H9 (cell line): ENCODE results near the gene HNF1B. TPM values are rescaled to one million over a fixed set of nuclear protein-coding genes. Genes with fewer than 3 reads are reported as not detected.

Experiments used
- DNase-seq: peaks from one replicate; pipeline ENCODE4 v3.0.0-alpha.2; 2017
- H2AFZ ChIP-seq: one replicate; pipeline ENCODE4 v1.6.1; 2013; ENCODE audit warnings: mild to moderate bottlenecking, low read length, control low read depth, moderate library complexity
- H2AK5ac ChIP-seq: 2 replicates; pipeline ENCODE4 v1.6.1; 2013; ENCODE audit warnings: low read length, control low read depth, mixed read lengths; ENCODE audit not compliant: insufficient read length
- H2BK120ac ChIP-seq: one replicate; pipeline ENCODE4 v1.6.1; 2013; ENCODE audit warnings: low read depth, mild to moderate bottlenecking, low read length, control low read depth, inconsistent platforms; ENCODE audit not compliant: poor library complexity, severe bottlenecking
- H2BK12ac ChIP-seq: 2 replicates; pipeline ENCODE4 v1.6.1; 2013; ENCODE audit warnings: low read length, control low read depth, mixed read lengths, low read depth; ENCODE audit not compliant: insufficient read length
- H2BK15ac ChIP-seq: 2 replicates; pipeline ENCODE4 v1.6.1; 2013; ENCODE audit warnings: low read depth, low read length, control low read depth
- H2BK20ac ChIP-seq: one replicate; pipeline ENCODE4 v1.6.1; 2013; ENCODE audit warnings: low read depth, mild to moderate bottlenecking, low read length, control low read depth, inconsistent platforms; ENCODE audit not compliant: poor library complexity, severe bottlenecking
- H2BK5ac ChIP-seq: 2 replicates; pipeline ENCODE4 v1.6.1; 2013; ENCODE audit warnings: low read length, control low read depth, mixed read lengths; ENCODE audit not compliant: insufficient read length
- H3K14ac ChIP-seq: 2 replicates; pipeline ENCODE4 v1.6.1; 2013; ENCODE audit warnings: low read length, control low read depth; ENCODE audit not compliant: insufficient read depth
- H3K18ac ChIP-seq: 2 replicates; pipeline ENCODE4 v1.6.1; 2013; ENCODE audit warnings: low read depth, mild to moderate bottlenecking, mixed read lengths, low read length, control low read depth; ENCODE audit not compliant: insufficient read length
- H3K23ac ChIP-seq: 2 replicates; pipeline ENCODE4 v1.6.1; 2013; ENCODE audit warnings: low read length, control low read depth, mixed read lengths, low read depth; ENCODE audit not compliant: insufficient read length
- H3K23me2 ChIP-seq: 2 replicates; pipeline ENCODE4 v1.6.1; 2013; ENCODE audit warnings: low read depth, mild to moderate bottlenecking, mixed read lengths, low read length, control low read depth; ENCODE audit not compliant: insufficient read length, poor library complexity, severe bottlenecking
- H3K27ac ChIP-seq: 2 replicates; pipeline ENCODE4 v1.5.1; 2013; ENCODE audit warnings: low read length, control low read depth, mixed read lengths, low read depth; ENCODE audit not compliant: insufficient read length
- H3K27me3 ChIP-seq: 2 replicates; pipeline ENCODE4 v1.6.1; 2013; ENCODE audit warnings: low read length, control low read depth, inconsistent platforms; ENCODE audit not compliant: insufficient read depth
- H3K4ac ChIP-seq: 2 replicates; pipeline ENCODE4 v1.6.1; 2013; ENCODE audit warnings: low read depth, mild to moderate bottlenecking, control low read depth, inconsistent platforms, low read length, moderate library complexity
- H3K4me1 ChIP-seq: 2 replicates; pipeline ENCODE4 v1.6.1; 2013; ENCODE audit warnings: low read length, control low read depth, inconsistent platforms; ENCODE audit not compliant: insufficient read depth
- H3K4me2 ChIP-seq: 2 replicates; pipeline ENCODE4 v1.6.1; 2013; ENCODE audit warnings: low read length, control low read depth, mixed read lengths; ENCODE audit not compliant: insufficient read length, insufficient read depth
- H3K56ac ChIP-seq: 2 replicates; pipeline ENCODE4 v1.6.1; 2013; ENCODE audit warnings: low read depth, mild to moderate bottlenecking, mixed read lengths, low read length, control low read depth; ENCODE audit not compliant: insufficient read length
- H3K79me1 ChIP-seq: 2 replicates; pipeline ENCODE4 v1.6.1; 2013; ENCODE audit warnings: low read depth, mild to moderate bottlenecking, moderate library complexity, low read length, control low read depth, inconsistent platforms; ENCODE audit not compliant: insufficient read depth, poor library complexity, severe bottlenecking
- H3K79me2 ChIP-seq: 2 replicates; pipeline ENCODE4 v1.6.1; 2013; ENCODE audit warnings: low read length, control low read depth, inconsistent platforms; ENCODE audit not compliant: insufficient read depth
- H3K9ac ChIP-seq: 2 replicates; pipeline ENCODE4 v1.6.1; 2013; ENCODE audit warnings: low read length, control low read depth, mixed read lengths; ENCODE audit not compliant: insufficient read length; ENCODE audit errors: extremely low read depth
- H3K9me3 ChIP-seq: one replicate; pipeline ENCODE4 v1.6.1; 2013; ENCODE audit warnings: low read depth, low read length, inconsistent platforms; ENCODE audit not compliant: control insufficient read depth
- H3T11ph ChIP-seq: one replicate; pipeline ENCODE4 v1.6.1; 2013; ENCODE audit warnings: mild to moderate bottlenecking, low read length, control low read depth, inconsistent platforms
- H4K20me1 ChIP-seq: one replicate; pipeline ENCODE4 v1.6.1; 2013; ENCODE audit not compliant: control insufficient read depth, insufficient read length, insufficient read depth
- H4K5ac ChIP-seq: 2 replicates; pipeline ENCODE4 v1.6.1; 2013; ENCODE audit warnings: low read depth, mild to moderate bottlenecking, mixed read lengths, low read length, control low read depth; ENCODE audit not compliant: insufficient read length
- H4K8ac ChIP-seq: replicated peaks from 2 replicates; pipeline ENCODE4 v1.6.1; 2013; ENCODE audit warnings: low read length, control low read depth, mixed read lengths, low read depth; ENCODE audit not compliant: insufficient read length
- H4K91ac ChIP-seq: 2 replicates; pipeline ENCODE4 v1.6.1; 2013; ENCODE audit warnings: low read depth, mild to moderate bottlenecking, moderate library complexity, mixed read lengths, low read length, control low read depth; ENCODE audit not compliant: insufficient read length
- H3K27ac Mint-ChIP-seq, 3 experiments: 2 replicates in 2 of 3; 3 replicates in 1 of 3; pipeline ENCODE4 v1.8.0; 2020 to 2021; ENCODE audit warnings: mixed read lengths in 3 of 3, mild to moderate bottlenecking in 1 of 3, moderate library complexity in 1 of 3
- H3K27me3 Mint-ChIP-seq: 2 replicates; pipeline ENCODE4 v1.8.0; 2021; ENCODE audit warnings: low read depth, mild to moderate bottlenecking, moderate library complexity, mixed read lengths
- H3K36me3 Mint-ChIP-seq, 3 experiments: 2 replicates in 2 of 3; 3 replicates in 1 of 3; pipeline ENCODE4 v1.8.0; 2020 to 2021; ENCODE audit warnings: low read depth in 3 of 3, mixed read lengths in 3 of 3; ENCODE audit not compliant: insufficient read depth in 1 of 3
- H3K4me1 Mint-ChIP-seq, 2 experiments: 2 replicates each; pipeline ENCODE4 v1.8.0; 2020; ENCODE audit warnings: mixed read lengths in 2 of 2
- H3K4me3 Mint-ChIP-seq, 2 experiments: 2 replicates in 1 of 2; 3 replicates in 1 of 2; pipeline ENCODE4 v1.8.0; 2020 to 2021; ENCODE audit warnings: mild to moderate bottlenecking in 2 of 2, mixed read lengths in 2 of 2, moderate library complexity in 1 of 2
- H3K9me3 Mint-ChIP-seq, 2 experiments: 2 replicates in 1 of 2; 3 replicates in 1 of 2; pipeline ENCODE4 v1.8.0; 2020; ENCODE audit warnings: mild to moderate bottlenecking in 2 of 2, mixed read lengths in 2 of 2, moderate library complexity in 1 of 2
- CTCF ChIP-seq: fragments of 200-600 bp; sonication (generic); conservative IDR thresholded peaks from 3 replicates; pipeline ENCODE4 v1.8.0; 2021; ENCODE audit warnings: antibody characterized with exemption, mild to moderate bottlenecking
- WGBS: extraction: QIAGEN DNeasy Blood & Tissue Kit; methylation state at CpG from one replicate; pipeline ENCODE4 v1.1.7; 2013; ENCODE audit warnings: missing lambda C conversion rate, low lambda C conversion rate, mixed read lengths; ENCODE audit not compliant: insufficient read length; ENCODE audit errors: extremely low coverage; 5-methylcytosine and 5-hydroxymethylcytosine counted together
- total RNA-seq: library from RNA; stranded (reverse); gene quantifications from 2 replicates; pipeline ENCODE4 v1.2.1, GENCODE V29; 2021

Gene HNF1B
- total RNA-seq, 1 experiment from 2014 or later = not detected

DNA sequence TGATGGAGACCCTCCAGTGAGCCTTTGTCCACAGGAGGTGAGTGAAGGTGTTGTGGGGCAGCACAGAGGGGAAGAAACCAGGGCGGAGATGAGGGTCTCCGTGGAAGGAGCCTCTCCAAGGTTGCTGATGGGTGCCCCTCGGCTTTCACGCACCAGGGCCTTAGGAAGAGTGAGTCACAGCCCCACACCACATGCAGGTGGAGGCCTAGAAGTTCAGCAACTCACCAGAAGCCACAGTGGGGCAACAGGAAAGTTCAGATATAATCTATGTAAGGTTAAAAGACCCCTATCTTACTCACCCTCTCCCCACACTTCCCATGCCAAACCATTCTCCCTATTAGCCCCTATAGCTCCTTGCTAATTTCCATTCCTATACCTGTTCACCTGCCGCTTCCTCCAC, 9.5 kb upstream of the HNF1B start:
- no peaks in the 10 kb centered on the region for H3K4me1 Mint-ChIP-seq
- Histone ChIP-seq H3K9me3 (no peaks in the 10 kb centered on the region), H3K4ac (no peak overlapping the region), H2BK15ac (no peak overlapping the region), H4K5ac (no peak overlapping the region), H4K91ac (no peak overlapping the region), H3K23ac (no peak overlapping the region), H2BK5ac (no peak overlapping the region), H2AK5ac (no peak overlapping the region), H3K27me3 (no peaks in the 10 kb centered on the region), H3K27ac (no peak overlapping the region), H4K8ac (no peak overlapping the region), H2BK12ac (no peak overlapping the region), H3T11ph (no peak overlapping the region), H3K79me2 (no peaks in the 10 kb centered on the region), H3K9ac (no peak overlapping the region), H2BK120ac (no peak overlapping the region), H3K4me1 (no peaks in the 10 kb centered on the region), H3K18ac (no peak overlapping the region), H3K23me2 (no peaks in the 10 kb centered on the region), H3K79me1 (no peaks in the 10 kb centered on the region), H3K14ac (no peak overlapping the region), H2AFZ (no peak overlapping the region), H4K20me1 (no peaks in the 10 kb centered on the region), H3K56ac (no peak overlapping the region), H2BK20ac (no peak overlapping the region), H3K4me2 (no peak overlapping the region)
- no peak overlapping the region for H3K4me3 Mint-ChIP-seq
- no peaks in the 10 kb centered on the region for H3K9me3 Mint-ChIP-seq
- DNase-seq = no peak
- no CpG with 5 or more reads among the region's 5 CpGs for WGBS
- no peaks in the 10 kb centered on the region for H3K36me3 Mint-ChIP-seq
- H3K27me3 Mint-ChIP-seq = peaks cover 42% of the 10 kb centered on the region
- H3K27ac Mint-ChIP-seq = no peak overlapping the region
- TF ChIP-seq CTCF = no peak
